GM13976 (cell line): Measurements from ENCODE around the gene ATP6V1E1.

Experiments
- DNase-seq: peaks from one replicate; pipeline ENCODE4 v3.0.0; 2012; ENCODE audit warnings: low spot score
- CTCF ChIP-seq: IDR thresholded peaks from 2 replicates; pipeline ENCODE4 v1.5.1; 2012; ENCODE audit warnings: borderline replicate concordance, mild to moderate bottlenecking; ENCODE audit not compliant: insufficient read depth; ENCODE audit errors: extremely low read depth, missing control alignments, control extremely low read depth
- in situ Hi-C: fragments of 300-500 bp; cut with MboI; formaldehyde crosslinking; loops from one replicate; pipeline ENCODE4 v1.12.0; 2022; ENCODE audit warnings: low sequenced_read_pairs, mixed read lengths, inconsistent platforms; ENCODE audit not compliant: unreplicated experiment

Gene ATP6V1E1

GRCh38 chr22:17633998-17634323 is 5.4 kb upstream of the ATP6V1E1 start:
- in situ Hi-C loops: no loop called here
- no peak for DNase-seq
- no peak for TF ChIP-seq CTCF

DNA sequence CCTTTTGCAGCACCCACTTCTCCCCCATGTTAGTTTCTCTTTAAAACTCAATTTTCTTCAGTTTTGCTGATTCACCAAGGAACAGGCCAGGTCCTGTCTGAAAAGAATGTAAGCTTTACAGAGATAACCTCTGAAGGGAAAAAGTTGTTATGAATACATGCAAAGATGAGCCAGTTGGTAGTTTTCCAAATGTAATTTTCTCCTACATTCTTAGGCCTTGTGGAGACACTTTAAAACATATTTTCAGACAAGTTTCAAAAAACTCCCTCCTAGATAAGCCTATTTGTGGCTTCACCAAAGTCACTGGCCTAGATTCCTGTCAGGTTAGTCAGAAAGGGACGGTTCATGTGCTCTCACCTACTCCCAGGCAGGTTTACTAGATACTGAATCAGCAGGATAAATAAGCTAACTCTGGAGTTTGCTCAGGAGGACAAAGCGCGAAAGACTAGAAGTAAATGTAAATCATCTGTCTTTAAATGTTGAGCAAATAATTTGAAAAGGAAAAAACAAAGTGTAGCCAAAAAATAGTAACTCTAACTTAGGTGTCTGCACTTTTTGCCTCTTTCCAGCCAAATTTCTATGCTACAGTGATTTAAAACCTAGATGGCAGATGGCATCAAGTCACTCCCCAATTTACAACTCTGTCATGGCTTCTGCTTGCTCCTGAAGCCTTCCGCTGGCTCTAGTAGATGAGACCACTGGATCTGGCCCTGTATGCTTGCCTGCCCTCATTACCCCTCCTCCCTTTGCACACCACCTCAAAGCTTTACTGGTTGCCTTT is 4.9 kb upstream of the ATP6V1E1 start:
- no peak for TF ChIP-seq CTCF
- no peak for DNase-seq
- in situ Hi-C loops: no loop called here

GRCh38 chr22:17631076-17631565 is 2.6 kb upstream of the ATP6V1E1 start:
- no peak for DNase-seq
- in situ Hi-C loops: no loop called here
- TF ChIP-seq CTCF: no peak

DNA sequence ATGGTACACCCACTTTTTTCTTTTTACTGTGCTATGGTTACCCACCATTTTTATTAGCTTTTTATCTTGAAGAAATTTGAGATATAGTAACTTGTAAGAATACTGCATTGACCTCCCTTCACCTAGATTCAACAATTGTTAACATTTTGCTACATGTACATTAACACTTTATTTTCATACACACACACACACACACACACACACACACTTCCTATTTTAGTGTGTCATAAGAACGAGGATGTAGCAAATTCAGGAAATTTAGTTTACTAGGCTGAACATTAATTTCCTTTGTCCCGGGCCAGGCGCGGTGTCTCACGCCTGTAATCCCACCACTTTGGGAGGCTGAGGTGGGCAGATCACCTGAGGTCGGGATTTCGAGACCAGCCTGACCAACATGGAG is 1.1 kb upstream of the ATP6V1E1 start:
- no peak for TF ChIP-seq CTCF
- DNase-seq: no peak
- in situ Hi-C loops: no loop called here

- DNase-seq: no peak
- in situ Hi-C loops: no loop called here
- no peak for TF ChIP-seq CTCF
Measured at GRCh38 chr22:17629173-17629489, 582 bp upstream of the ATP6V1E1 start.

- in situ Hi-C loops: no loop called here
Measured at GRCh38 chr22:17627961-17628405, 566 bp downstream of the ATP6V1E1 start.

More at GRCh38 chr22:17627961-17628405, 566 bp downstream of the ATP6V1E1 start:
- no peak for TF ChIP-seq CTCF
- no peak for DNase-seq
